ENCODE results near the gene BUD13. TPM values are rescaled to one million over a fixed set of nuclear protein-coding genes. Genes with fewer than 3 reads are reported as not detected.

The BUD13 gene
- polyA plus RNA-seq, 1 donor from 2014 or later = 19.1 TPM

GRCh38 chr11:116715383-116715782, 57.4 kb downstream of the BUD13 start:
- H3K4me2 ChIP-seq (ENCODE audit: low read length) = no peak overlapping the region
- TF ChIP-seq MXI1 (conservative IDR thresholded peaks at IDR 0.05; ENCODE audit: poor library complexity, severe bottlenecking) (no peak), REST (IDR thresholded peaks at IDR 0.05; ENCODE audit: borderline replicate concordance) (no peak), TAF1 (IDR thresholded peaks at IDR 0.05; ENCODE audit: low read depth) (no peak), CTCF (IDR thresholded peaks at IDR 0.05; ENCODE audit: poor library complexity, severe bottlenecking) (no peak), EZH2 (IDR thresholded peaks at IDR 0.05; ENCODE audit: borderline replicate concordance, insufficient read depth, low read length, poor library complexity, severe bottlenecking) (no peak), EP300 (conservative IDR thresholded peaks at IDR 0.05; ENCODE audit: poor library complexity, severe bottlenecking) (no peak), POLR2AphosphoS5 (IDR thresholded peaks at IDR 0.05) (no peak), SMC3 (conservative IDR thresholded peaks at IDR 0.05; ENCODE audit: poor library complexity) (no peak), RAD21 (conservative IDR thresholded peaks at IDR 0.05) (no peak)
- no peak overlapping the region for H2AFZ ChIP-seq (ENCODE audit: low read depth, low read length)
- no peak overlapping the region for H3K4me3 ChIP-seq (ENCODE audit: low read length)
- no peak overlapping the region for H3K9ac ChIP-seq (ENCODE audit: low read length)
- no peaks in the 10 kb centered on the region for H3K9me2 ChIP-seq (ENCODE audit: insufficient read depth, low read length)
- H3K27me3 ChIP-seq (ENCODE audit: insufficient read depth, low read depth, low read length) = no peaks in the 10 kb centered on the region
- no peak overlapping the region for H3K27ac ChIP-seq (ENCODE audit: low read length)
- H3K9me3 ChIP-seq (ENCODE audit: low read length) = no peaks in the 10 kb centered on the region
- H3K36me3 ChIP-seq (ENCODE audit: insufficient read depth, low read length) = no peaks in the 10 kb centered on the region
- H4K20me1 ChIP-seq (ENCODE audit: insufficient read depth) = no peaks in the 10 kb centered on the region
- no peaks in the 10 kb centered on the region for H3F3A ChIP-seq (ENCODE audit: insufficient read depth, low read length, poor library complexity, severe bottlenecking)
- H3K79me2 ChIP-seq (replicated peaks; ENCODE audit: insufficient read depth, low read length) = no peaks in the 10 kb centered on the region

- no peaks in the 10 kb centered on the region for H3K36me3 ChIP-seq (ENCODE audit: insufficient read depth, low read length)
Measured at GRCh38 chr11:116714902-116715301, 57.9 kb downstream of the BUD13 start.

More at GRCh38 chr11:116714902-116715301, 57.9 kb downstream of the BUD13 start:
- H3K27me3 ChIP-seq (ENCODE audit: insufficient read depth, low read depth, low read length) = no peaks in the 10 kb centered on the region
- H3K27ac ChIP-seq (ENCODE audit: low read length) = no peak overlapping the region
- no peaks in the 10 kb centered on the region for H4K20me1 ChIP-seq (ENCODE audit: insufficient read depth)
- no peaks in the 10 kb centered on the region for H3K79me2 ChIP-seq (replicated peaks; ENCODE audit: insufficient read depth, low read length)
- no peak overlapping the region for H3K4me3 ChIP-seq (ENCODE audit: low read length)
- no peak overlapping the region for H3K4me2 ChIP-seq (ENCODE audit: low read length)
- TF ChIP-seq MXI1 (conservative IDR thresholded peaks at IDR 0.05; ENCODE audit: poor library complexity, severe bottlenecking) (no peak), EZH2 (IDR thresholded peaks at IDR 0.05; ENCODE audit: borderline replicate concordance, insufficient read depth, low read length, poor library complexity, severe bottlenecking) (no peak), EP300 (conservative IDR thresholded peaks at IDR 0.05; ENCODE audit: poor library complexity, severe bottlenecking) (no peak), RAD21 (conservative IDR thresholded peaks at IDR 0.05) (no peak), POLR2AphosphoS5 (IDR thresholded peaks at IDR 0.05) (no peak), TAF1 (IDR thresholded peaks at IDR 0.05; ENCODE audit: low read depth) (no peak), SMC3 (conservative IDR thresholded peaks at IDR 0.05; ENCODE audit: poor library complexity) (no peak), CTCF (IDR thresholded peaks at IDR 0.05; ENCODE audit: poor library complexity, severe bottlenecking) (no peak), REST (IDR thresholded peaks at IDR 0.05; ENCODE audit: borderline replicate concordance) (no peak)
- H3K9me2 ChIP-seq (ENCODE audit: insufficient read depth, low read length) = no peaks in the 10 kb centered on the region
- no peaks in the 10 kb centered on the region for H3F3A ChIP-seq (ENCODE audit: insufficient read depth, low read length, poor library complexity, severe bottlenecking)
- no peaks in the 10 kb centered on the region for H3K9me3 ChIP-seq (ENCODE audit: low read length)
- H2AFZ ChIP-seq (ENCODE audit: low read depth, low read length) = no peak overlapping the region
- no peak overlapping the region for H3K9ac ChIP-seq (ENCODE audit: low read length)
